Activated CD4-positive, alpha-beta T cell treated with anti-CD3 and anti-CD28 coated beads, Interleukin-2, amount 10 ng/mL, durations not matched to agents 7 days and 5 days (primary cell): ENCODE measurements around the gene DGKG. TPM values are rescaled to one million over a fixed set of nuclear protein-coding genes. Genes with fewer than 3 reads are reported as not detected.

Experiments
- CTCF ChIA-PET: fragments of 350-600 bp; sonication (Branson Sonifier 250); formaldehyde crosslinking; loops from one replicate; lab custom pipeline; 2021; ENCODE audit warnings: antibody characterized with exemption; lab: Charles Lee
- POLR2A ChIA-PET: fragments of 350-600 bp; sonication (Branson Sonifier 250); formaldehyde crosslinking; loops from one replicate; lab custom pipeline; 2021; ENCODE audit warnings: antibody characterized with exemption; lab: Charles Lee
- DNase-seq: peaks from one replicate; pipeline ENCODE4 v3.0.0-alpha.2; 2020
- H3K27ac Mint-ChIP-seq: one replicate; pipeline ENCODE4 v1.8.0; 2021; ENCODE audit warnings: mild to moderate bottlenecking, moderate library complexity, mixed read lengths
- H3K27me3 Mint-ChIP-seq: one replicate; pipeline ENCODE4 v1.8.0; 2021; ENCODE audit warnings: mixed read lengths
- H3K36me3 Mint-ChIP-seq: one replicate; pipeline ENCODE4 v1.8.0; 2021; ENCODE audit warnings: low read depth, mixed read lengths
- H3K4me1 Mint-ChIP-seq: one replicate; pipeline ENCODE4 v1.8.0; 2021; ENCODE audit warnings: mixed read lengths
- H3K4me3 Mint-ChIP-seq: one replicate; pipeline ENCODE4 v1.8.0; 2021; ENCODE audit warnings: mild to moderate bottlenecking, moderate library complexity, mixed read lengths
- H3K9me3 Mint-ChIP-seq: one replicate; pipeline ENCODE4 v1.8.0; 2021; ENCODE audit warnings: mixed read lengths
- total RNA-seq, 2 experiments: library from RNA; stranded (reverse); gene quantifications; one replicate each; pipeline ENCODE4 v1.2.3, GENCODE V29; 2021

Gene DGKG
- total RNA-seq, 2 experiments from 2014 or later = 0.04 TPM; not detected in 1

DNA sequence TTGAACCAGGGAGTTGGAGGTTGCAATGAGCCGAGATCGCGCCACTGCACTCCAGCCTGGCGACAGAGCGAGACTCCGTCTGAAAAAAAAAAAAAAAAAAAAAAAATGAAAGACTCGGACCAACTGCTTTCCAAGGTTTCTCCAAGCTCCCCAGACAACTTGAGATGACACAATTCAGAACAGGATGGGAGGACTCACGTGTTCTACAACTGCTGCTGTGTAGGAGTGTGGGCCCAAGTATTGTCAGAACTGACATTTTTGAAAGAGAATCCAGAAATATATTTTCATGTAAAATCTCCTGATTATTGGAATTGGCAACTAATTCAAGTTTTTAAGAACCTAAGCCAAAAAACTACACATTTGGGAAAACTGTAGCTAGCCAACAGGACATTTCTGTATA, 143.6 kb downstream of the DGKG start:
- Mint-ChIP-seq H3K27me3 (peaks cover 14% of the 10 kb centered on the region), H3K9me3 (no peaks in the 10 kb centered on the region), H3K4me1 (peaks cover 22% of the 10 kb centered on the region), H3K4me3 (no peak overlapping the region), H3K27ac (no peak overlapping the region), H3K36me3 (no peaks in the 10 kb centered on the region)
- ChIA-PET POLR2A (no interaction called here), CTCF (interaction anchor here (0.6 to 1.5 kb wide), 2 partner anchors 35 to 445 kb away, joined by 3 to 5 read pairs; no protein-coding TSS in a partner anchor)
- no peak for DNase-seq

DNA sequence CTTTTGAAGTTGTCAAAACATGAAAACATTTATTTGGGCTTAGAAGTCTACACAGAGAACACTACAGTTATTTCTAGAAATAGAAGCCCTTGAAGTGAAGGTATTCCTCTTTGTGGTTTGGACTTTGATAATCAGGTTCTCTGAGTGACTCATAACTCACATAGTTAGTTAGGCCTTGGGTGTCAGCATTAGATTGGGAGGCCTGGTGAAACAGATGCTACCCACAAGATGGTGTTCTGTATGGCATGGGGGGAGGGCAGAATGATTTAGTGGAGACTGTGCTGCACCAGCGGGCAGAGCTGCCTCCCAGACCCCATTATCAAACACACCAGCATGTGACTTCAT, 144.2 kb downstream of the DGKG start:
- Mint-ChIP-seq H3K9me3 (no peaks in the 10 kb centered on the region), H3K36me3 (no peaks in the 10 kb centered on the region), H3K27me3 (peaks cover 12% of the 10 kb centered on the region), H3K4me3 (no peak overlapping the region), H3K4me1 (peaks cover 22% of the 10 kb centered on the region), H3K27ac (no peak overlapping the region)
- peak; percentile 34 for DNase-seq
- ChIA-PET POLR2A (no interaction called here), CTCF (interaction anchor here (0.9 to 1.5 kb wide), 2 partner anchors 10 to 34 kb away, joined by 3 to 5 read pairs; no protein-coding TSS in a partner anchor)

DNA sequence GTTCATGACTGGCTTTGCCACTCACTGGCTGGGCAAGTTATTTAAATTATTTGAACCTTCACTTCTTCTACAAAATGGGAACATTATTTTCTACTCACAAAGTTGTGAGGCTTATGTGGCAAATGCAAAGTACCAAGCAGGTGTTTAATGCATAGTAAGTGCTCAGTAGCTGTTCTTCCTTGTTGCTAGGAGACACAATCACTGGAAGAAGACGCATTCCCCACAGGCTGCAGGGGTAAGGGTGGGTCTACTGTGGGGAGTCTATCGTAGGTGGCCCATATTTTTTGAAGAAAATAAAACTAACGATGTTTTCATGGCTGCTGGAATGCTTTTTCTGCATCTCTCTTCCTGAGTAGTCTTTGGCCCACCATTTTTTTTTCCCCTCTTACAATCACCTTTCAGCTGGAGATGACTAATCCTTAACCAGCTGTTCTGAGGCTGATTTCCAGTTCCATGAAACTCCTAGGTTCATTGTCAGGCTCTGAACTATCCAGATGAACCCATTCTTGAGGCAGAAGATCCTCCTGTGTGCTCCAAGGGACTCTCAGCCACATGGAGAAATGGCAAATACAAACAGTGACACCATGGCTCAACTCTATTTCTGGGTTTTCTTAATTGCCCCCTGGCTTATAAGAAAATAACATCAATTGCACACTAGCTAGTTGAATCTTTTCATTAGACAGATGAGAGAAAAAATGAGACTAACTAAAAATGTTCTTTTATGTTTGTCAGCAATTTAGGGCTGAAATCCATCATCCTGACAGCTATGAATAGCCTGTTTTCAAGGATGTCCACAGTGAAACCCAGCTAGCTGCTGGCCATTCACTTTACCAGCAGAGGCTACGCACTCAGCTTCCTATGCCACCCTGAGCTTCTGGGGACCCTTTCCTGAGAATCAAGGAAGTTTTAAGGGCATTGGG, 144.9 kb downstream of the DGKG start:
- ChIA-PET CTCF (interaction anchor here (0.9 to 1.6 kb wide), 3 partner anchors 9 to 113 kb away, joined by 3 to 5 read pairs (median 4); no protein-coding TSS in a partner anchor), POLR2A (interaction anchor here (0.6 kb wide), 1 partner anchor 983 kb away, joined by 3 read pairs; no protein-coding TSS in a partner anchor)
- H3K9me3 Mint-ChIP-seq = no peaks in the 10 kb centered on the region
- no peak overlapping the region for H3K4me3 Mint-ChIP-seq
- H3K27ac Mint-ChIP-seq = no peak overlapping the region
- peaks cover 22% of the 10 kb centered on the region for H3K4me1 Mint-ChIP-seq
- peaks cover 12% of the 10 kb centered on the region for H3K27me3 Mint-ChIP-seq
- DNase-seq = no peak
- H3K36me3 Mint-ChIP-seq = no peaks in the 10 kb centered on the region

GRCh38 chr3:186214670-186215069, 147.4 kb downstream of the DGKG start:
- Mint-ChIP-seq H3K27me3 (peaks cover 9% of the 10 kb centered on the region), H3K9me3 (no peaks in the 10 kb centered on the region), H3K27ac (no peak overlapping the region), H3K36me3 (no peaks in the 10 kb centered on the region), H3K4me3 (no peak overlapping the region), H3K4me1 (peaks cover 31% of the 10 kb centered on the region)
- POLR2A ChIA-PET = no interaction called here
- CTCF ChIA-PET = interaction anchor here (1.0 kb wide), 1 partner anchor 14 kb away, joined by 3 read pairs; no protein-coding TSS in a partner anchor
- no peak for DNase-seq

DNA sequence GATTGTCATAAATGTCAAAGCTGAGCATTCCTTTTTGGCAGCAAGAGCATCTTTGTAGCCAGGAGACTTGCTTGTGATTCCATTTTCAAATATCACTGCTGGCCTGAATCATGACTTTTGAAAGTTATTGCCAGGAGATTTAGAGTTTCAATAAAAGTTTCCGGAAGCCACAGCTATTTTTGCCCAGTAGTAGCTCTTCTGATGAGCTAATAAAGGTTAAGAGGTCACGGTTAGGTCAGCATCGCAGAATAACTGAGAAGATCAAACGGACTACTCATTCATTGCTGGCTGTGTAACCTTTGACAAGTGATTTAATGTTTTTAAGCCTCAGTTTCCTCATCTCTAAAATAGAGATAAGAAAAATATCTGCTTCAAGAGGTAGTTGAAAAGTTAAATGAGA, 148.1 kb downstream of the DGKG start:
- peaks cover 31% of the 10 kb centered on the region for H3K4me1 Mint-ChIP-seq
- ChIA-PET CTCF (interaction anchor here (0.6 to 1.0 kb wide), 2 partner anchors 13 to 14 kb away, joined by 3 read pairs; no protein-coding TSS in a partner anchor), POLR2A (no interaction called here)
- H3K9me3 Mint-ChIP-seq = no peaks in the 10 kb centered on the region
- no peak overlapping the region for H3K4me3 Mint-ChIP-seq
- peaks cover 9% of the 10 kb centered on the region for H3K27me3 Mint-ChIP-seq
- no peak overlapping the region for H3K27ac Mint-ChIP-seq
- no peaks in the 10 kb centered on the region for H3K36me3 Mint-ChIP-seq
- DNase-seq = no peak

GRCh38 chr3:186212611-186213010, 149.4 kb downstream of the DGKG start:
- Mint-ChIP-seq H3K27me3 (peaks cover 9% of the 10 kb centered on the region), H3K9me3 (no peaks in the 10 kb centered on the region), H3K36me3 (no peaks in the 10 kb centered on the region), H3K4me3 (no peak overlapping the region), H3K4me1 (peaks cover 23% of the 10 kb centered on the region), H3K27ac (no peak overlapping the region)
- ChIA-PET POLR2A (no interaction called here), CTCF (interaction anchor here (1.1 to 1.5 kb wide), 3 partner anchors 8 to 412 kb away, joined by 3 to 5 read pairs (median 4); no protein-coding TSS in a partner anchor)
- no peak for DNase-seq

- Mint-ChIP-seq H3K27me3 (peaks cover 6% of the 10 kb centered on the region), H3K4me3 (no peak overlapping the region), H3K9me3 (no peaks in the 10 kb centered on the region), H3K36me3 (no peaks in the 10 kb centered on the region), H3K27ac (no peak overlapping the region), H3K4me1 (peaks cover 9% of the 10 kb centered on the region)
- POLR2A ChIA-PET = no interaction called here
- no peak for DNase-seq
- CTCF ChIA-PET = no interaction called here
Observed at GRCh38 chr3:186210852-186211500, 151.1 kb downstream of the DGKG start.

DNA sequence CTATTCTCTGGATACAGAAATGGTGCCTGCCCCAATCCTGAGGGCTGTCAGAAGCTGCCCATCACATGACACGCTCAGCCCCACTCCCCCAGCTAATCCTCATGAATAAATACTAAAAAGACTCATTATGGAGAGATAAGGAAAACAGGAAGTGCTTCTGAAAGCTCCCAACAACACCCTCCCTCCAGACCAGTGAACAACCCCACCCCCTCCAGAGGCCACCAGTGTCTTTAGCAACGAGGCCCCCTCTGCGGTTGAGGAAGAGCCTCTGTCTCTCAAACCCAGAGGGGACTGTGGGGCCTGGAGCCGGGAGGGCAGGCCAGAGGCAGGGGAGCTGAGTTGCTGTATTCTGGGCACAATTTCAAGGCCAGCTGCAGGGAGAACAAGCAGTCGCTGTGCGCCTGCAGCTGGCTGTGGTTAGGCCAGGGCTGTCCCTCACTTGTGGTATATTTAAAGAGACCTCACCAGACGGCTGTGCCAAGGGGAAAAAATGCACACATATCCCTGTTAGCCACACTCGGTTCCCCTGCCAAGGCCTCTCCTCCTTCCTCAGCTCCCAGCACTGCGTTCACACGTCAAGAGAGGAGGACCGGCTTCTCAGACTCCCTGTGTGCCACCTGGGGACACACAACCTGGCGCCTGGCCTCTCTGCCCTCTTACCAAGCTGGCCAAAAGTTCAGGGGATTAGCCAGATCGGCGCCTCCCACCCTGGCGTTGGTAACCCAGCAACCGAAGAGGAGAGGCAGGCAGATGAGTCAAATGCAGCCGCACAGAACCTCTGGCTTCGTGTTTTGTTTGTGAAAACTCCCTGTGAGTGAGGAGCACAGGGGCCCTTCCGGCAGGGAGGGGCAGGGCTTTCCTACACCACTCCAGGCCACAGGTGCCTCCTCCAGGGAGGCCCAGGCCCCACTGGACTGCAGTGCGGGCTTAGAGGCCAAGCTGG, 152.0 kb downstream of the DGKG start:
- no peak overlapping the region for H3K27ac Mint-ChIP-seq
- ChIA-PET CTCF (no interaction called here), POLR2A (no interaction called here)
- H3K36me3 Mint-ChIP-seq = no peaks in the 10 kb centered on the region
- peaks cover 3% of the 10 kb centered on the region for H3K27me3 Mint-ChIP-seq
- H3K4me1 Mint-ChIP-seq = peaks cover 9% of the 10 kb centered on the region
- no peaks in the 10 kb centered on the region for H3K9me3 Mint-ChIP-seq
- no peak for DNase-seq
- no peak overlapping the region for H3K4me3 Mint-ChIP-seq

DNA sequence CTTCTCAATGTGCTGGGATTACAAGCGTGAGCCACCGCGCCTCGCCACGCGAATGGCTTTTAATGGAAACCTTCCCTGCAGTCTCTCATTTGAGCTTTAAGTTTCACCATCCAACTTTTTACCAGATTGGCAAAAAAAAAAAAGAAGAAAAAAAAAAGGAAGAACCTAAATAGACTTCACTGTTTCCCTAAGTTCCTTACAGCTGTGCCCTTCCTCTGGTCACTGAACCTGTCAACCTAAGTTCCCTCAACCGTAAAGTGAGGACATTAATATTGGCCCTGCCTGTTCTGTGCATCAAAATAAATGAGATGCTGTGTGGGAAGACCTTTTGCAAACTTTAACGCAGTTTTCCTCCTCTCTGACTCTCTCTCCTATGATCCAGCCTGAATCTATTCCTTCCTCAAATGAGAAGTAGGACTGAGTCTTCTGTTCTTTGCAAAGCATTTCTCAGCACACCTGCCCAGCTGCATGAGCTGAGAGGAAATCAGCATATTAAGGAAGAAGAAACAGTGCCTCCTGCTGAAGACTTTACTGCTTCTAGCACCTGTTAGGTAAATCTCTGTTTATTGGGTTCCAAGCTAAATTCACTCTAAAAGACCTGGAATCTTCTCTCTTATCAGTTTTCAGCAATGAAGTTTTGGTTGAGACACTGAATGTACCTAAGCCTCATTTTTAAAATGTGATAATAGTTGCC, 153.6 kb downstream of the DGKG start:
- no peak overlapping the region for H3K27ac Mint-ChIP-seq
- no peaks in the 10 kb centered on the region for H3K36me3 Mint-ChIP-seq
- CTCF ChIA-PET = interaction anchor here (0.9 kb wide), 1 partner anchor 9 kb away, joined by 3 read pairs; no protein-coding TSS in a partner anchor
- no peak overlapping the region for H3K4me3 Mint-ChIP-seq
- peaks cover 9% of the 10 kb centered on the region for H3K4me1 Mint-ChIP-seq
- POLR2A ChIA-PET = interaction anchor here (0.6 kb wide), 1 partner anchor 113 kb away, joined by 3 read pairs; no protein-coding TSS in a partner anchor
- no peak for DNase-seq
- peaks cover 3% of the 10 kb centered on the region for H3K27me3 Mint-ChIP-seq
- H3K9me3 Mint-ChIP-seq = no peaks in the 10 kb centered on the region

DNA sequence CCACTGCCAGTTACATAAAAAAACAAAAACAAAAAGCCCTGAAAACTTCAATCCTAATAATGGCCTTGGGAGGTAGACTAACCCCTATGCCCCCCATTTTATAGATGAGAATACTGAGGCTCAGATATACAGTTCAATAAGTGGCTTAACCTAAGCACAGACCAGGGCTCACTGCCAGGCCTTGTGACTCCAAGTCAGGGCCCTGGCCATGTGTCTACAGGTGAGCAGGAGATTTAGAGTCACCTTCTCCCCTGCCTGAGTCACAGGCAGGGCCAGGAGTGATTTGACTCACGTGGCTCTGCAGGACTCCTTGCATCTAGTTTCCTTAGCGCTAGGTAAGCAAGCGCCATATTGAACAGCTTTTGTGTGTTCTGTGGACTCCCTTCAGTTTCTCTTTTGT, 154.5 kb downstream of the DGKG start:
- ChIA-PET POLR2A (interaction anchor here (0.6 kb wide), 1 partner anchor 113 kb away, joined by 3 read pairs; no protein-coding TSS in a partner anchor), CTCF (no interaction called here)
- no peak overlapping the region for H3K27ac Mint-ChIP-seq
- H3K9me3 Mint-ChIP-seq = no peaks in the 10 kb centered on the region
- H3K36me3 Mint-ChIP-seq = no peaks in the 10 kb centered on the region
- peaks cover 9% of the 10 kb centered on the region for H3K4me1 Mint-ChIP-seq
- DNase-seq = no peak
- peaks cover 11% of the 10 kb centered on the region for H3K27me3 Mint-ChIP-seq
- H3K4me3 Mint-ChIP-seq = no peak overlapping the region

DNA sequence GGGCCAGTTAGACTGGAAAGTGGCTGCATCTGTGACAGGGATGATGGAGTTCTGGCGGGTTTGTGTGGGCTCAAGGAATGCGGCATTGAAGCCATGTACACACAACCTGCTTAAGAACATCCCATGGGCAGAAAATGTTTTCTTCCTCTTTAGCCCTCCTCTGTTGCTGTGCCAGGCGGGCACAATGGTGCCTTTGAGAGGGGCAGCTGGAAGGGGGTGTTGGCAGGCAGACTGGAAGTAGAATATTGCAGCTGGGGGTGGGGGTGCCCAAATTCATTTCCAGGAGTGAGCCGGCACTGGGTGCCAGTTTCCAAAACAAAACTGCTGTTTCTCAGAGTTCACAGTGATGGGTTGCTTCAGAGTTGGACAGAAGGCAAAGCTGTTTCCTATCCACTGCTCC, 161.3 kb downstream of the DGKG start:
- Mint-ChIP-seq H3K4me3 (no peak overlapping the region), H3K4me1 (no peaks in the 10 kb centered on the region), H3K9me3 (no peaks in the 10 kb centered on the region), H3K27ac (no peak overlapping the region), H3K27me3 (peaks cover 12% of the 10 kb centered on the region), H3K36me3 (no peaks in the 10 kb centered on the region)
- CTCF ChIA-PET = interaction anchor here (1.2 kb wide), 1 partner anchor 13 kb away, joined by 3 read pairs; no protein-coding TSS in a partner anchor
- POLR2A ChIA-PET = no interaction called here
- DNase-seq = no peak
